GM10266 (cell line): ENCODE data around the gene ARFGEF3.
"Not testable (repeated sequence)": the region's sequence is repeated elsewhere in the genome, so short reads cannot be mapped to it uniquely, and the experiment has no call there.

ENCODE experiments used
- DNase-seq: peaks from one replicate; pipeline ENCODE4 v3.0.0; 2012; ENCODE audit errors: extremely low spot score
- TF ChIP-seq, protein P1 (sequence below): IDR thresholded peaks from 2 replicates; pipeline ENCODE4 v1.5.1; 2012; ENCODE audit warnings: mild to moderate bottlenecking, low read depth; ENCODE audit not compliant: control insufficient read depth, insufficient read depth; ENCODE audit errors: missing control alignments

ARFGEF3 gene

DNA sequence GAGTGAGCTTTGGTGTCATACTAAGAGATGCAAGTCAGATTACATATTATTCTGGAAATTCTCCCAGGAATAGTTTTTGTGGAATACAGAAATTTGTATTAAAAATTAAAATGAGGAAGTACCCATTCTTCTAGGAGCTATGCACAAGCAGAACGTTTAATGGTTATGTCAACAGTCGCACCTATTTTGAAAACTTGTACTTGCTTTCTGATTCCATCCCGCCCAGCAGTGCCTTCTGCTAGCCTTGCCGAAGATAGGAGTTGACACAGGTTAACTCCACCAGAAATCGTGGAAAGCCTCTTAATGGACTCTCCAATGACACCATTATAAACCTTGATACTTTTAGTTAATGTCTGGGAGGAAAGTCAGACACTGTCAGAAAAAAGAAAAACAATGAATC is 49.9 kb downstream of the ARFGEF3 start:
- TF ChIP-seq, protein P1, sequence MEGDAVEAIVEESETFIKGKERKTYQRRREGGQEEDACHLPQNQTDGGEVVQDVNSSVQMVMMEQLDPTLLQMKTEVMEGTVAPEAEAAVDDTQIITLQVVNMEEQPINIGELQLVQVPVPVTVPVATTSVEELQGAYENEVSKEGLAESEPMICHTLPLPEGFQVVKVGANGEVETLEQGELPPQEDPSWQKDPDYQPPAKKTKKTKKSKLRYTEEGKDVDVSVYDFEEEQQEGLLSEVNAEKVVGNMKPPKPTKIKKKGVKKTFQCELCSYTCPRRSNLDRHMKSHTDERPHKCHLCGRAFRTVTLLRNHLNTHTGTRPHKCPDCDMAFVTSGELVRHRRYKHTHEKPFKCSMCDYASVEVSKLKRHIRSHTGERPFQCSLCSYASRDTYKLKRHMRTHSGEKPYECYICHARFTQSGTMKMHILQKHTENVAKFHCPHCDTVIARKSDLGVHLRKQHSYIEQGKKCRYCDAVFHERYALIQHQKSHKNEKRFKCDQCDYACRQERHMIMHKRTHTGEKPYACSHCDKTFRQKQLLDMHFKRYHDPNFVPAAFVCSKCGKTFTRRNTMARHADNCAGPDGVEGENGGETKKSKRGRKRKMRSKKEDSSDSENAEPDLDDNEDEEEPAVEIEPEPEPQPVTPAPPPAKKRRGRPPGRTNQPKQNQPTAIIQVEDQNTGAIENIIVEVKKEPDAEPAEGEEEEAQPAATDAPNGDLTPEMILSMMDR: no peak
- no peak for DNase-seq

DNA sequence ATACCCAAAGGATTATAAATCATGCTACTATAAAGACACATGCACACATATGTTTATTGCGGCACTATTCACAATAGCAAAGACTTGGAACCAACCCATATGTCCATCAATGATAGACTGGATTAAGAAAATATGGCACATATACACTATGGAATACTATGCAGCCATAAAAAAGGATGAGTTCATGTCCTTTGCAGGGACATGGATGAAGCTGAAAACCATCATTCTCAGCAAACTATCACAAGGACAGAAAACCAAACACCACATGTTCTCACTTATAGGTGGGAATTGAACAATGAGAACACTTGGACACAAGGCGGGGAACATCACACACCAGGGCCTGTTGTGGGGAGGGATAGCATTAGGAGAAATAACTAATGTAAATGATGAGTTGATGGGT is 50.8 kb downstream of the ARFGEF3 start:
- DNase-seq: not testable (repeated sequence)

DNA sequence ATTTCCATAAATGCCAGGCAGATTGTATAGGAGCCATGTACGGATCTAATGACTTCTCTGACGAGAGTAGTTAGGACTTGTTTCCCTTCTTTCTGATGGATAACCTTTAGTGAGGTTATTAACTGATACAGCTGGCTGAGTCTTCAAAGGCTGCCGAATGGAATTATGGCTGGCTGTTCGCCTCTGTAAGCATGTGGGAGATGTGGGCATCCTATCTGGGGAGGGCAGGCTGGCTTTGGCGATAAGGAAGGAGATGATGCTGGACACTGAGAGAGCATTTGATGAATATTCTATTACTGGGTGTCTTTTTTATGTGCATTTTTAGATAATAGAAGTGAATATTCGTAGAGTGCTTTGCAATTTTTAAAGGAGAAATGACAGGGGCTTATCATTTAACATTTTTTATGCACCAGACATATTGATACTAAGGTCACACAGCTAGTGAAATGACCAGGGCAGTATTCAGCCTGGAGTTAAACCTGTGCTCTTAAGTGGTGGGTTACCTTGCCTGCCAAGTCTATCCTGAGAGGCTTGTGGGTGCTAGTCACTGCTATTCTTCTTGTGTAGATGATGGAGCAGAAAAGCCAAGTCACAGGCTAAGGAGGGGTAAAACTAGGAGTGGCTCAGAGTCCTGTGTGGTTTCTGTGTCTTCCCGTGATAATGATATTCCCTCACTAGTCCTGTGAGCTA is 53.5 kb downstream of the ARFGEF3 start:
- TF ChIP-seq, protein P1: no peak
- no peak for DNase-seq

- no peak for DNase-seq
- TF ChIP-seq, protein P1: no peak
Measured at GRCh38 chr6:138218449-138218848, 56.7 kb downstream of the ARFGEF3 start, which contains the start of gene PBOV1. Gene PBOV1, minus strand, starts transcription at chr6:138218491. Its CDS starts 96 bp downstream, at chr6:138218395.

DNA sequence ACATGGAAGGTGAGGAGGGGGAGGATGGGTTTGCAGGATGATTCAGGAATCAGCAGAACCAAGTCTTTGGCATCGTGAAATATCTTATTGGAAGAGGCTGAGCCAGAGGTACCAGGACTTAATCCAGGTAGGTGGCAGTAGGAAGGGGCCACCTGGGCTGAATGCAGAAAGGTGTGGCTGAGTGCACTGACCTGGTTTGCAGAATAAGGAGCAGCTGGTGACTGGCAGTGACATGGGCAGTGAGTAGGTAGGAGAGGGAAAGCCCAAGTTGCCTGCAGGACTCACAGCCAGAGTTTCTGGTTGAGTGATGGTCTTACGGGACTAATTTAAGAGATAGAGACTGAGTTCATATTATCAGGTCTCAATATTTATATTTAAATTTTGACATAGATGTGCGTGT is 57.7 kb downstream of the ARFGEF3 start:
- DNase-seq: no peak
- TF ChIP-seq, protein P1: no peak

- DNase-seq: no peak
- TF ChIP-seq, protein P1: no peak
Measured at GRCh38 chr6:138219901-138220300, 58.2 kb downstream of the ARFGEF3 start.

- no peak for DNase-seq
- TF ChIP-seq, protein P1: no peak
Measured at GRCh38 chr6:138222901-138223546, 61.3 kb downstream of the ARFGEF3 start.

DNA sequence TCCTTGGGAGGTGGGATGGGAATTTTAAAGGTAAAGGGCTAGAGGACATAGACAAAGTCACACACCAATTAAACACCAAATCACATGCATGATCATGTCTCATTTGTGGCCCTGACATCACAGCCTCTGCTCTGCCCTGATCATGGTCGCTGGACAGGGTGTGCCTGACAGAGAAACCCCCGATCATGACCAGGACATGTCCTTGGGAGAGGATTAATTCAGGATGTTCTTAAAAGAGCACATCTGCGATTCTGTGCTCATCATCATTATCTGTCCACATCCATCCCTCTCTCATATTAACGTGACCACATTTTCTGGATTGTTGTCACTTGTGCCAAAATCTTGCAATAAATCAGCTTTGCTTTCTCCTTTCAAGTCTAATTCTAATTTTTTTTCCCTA is 64.2 kb downstream of the ARFGEF3 start:
- TF ChIP-seq, protein P1: no peak
- DNase-seq: no peak
